GM19025 (cell line): Measurements from ENCODE around the gene HDAC4.

ENCODE experiments used
- ATAC-seq: cut with Tn5 transposase; IDR thresholded peaks from one replicate; pipeline ENCODE4 v1.9.1; 2021; ENCODE audit warnings: mild to moderate bottlenecking, low read depth, moderate library complexity; ENCODE audit not compliant: unreplicated experiment

Gene HDAC4

DNA sequence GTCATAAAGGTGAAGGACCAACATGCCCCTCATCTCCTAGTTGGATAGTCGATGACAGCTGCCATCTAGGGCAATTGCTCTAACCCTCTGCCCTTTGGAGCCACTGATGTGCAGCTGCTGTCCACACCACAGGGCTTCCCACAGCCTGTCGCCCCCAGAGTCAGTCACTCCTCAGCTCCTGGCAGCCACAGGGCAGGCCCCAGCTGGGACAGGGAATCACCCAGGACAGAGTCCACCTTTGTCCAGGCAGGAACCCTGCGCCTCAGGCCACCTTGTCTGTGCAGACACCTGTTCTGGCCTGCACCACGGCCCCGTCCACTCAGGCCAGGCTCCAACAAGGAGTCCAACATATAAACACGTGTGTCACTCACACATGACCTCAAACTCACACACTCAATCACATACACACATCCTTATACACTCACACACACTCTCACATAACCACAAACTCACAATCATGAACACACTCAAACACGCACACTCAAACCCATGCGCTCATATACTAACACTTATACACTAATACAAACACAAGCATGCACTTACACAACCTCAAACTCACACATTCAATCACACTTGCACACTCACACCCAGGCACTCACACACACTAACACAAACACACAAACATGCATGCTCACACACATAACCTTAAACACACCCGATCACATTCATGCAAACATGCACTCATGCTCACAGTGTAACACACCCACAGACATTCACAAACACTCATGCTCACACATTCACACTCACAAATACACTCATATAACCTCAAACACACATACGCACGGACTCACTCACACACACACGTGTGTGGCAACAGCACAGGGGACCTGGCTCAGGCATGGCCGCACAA is 29.7 kb downstream of the HDAC4 start:
- no peak for ATAC-seq

GRCh38 chr2:239370403-239370802 is 30.4 kb downstream of the HDAC4 start:
- no peak for ATAC-seq

GRCh38 chr2:239369631-239370161 is 31.1 kb downstream of the HDAC4 start:
- ATAC-seq = peak; percentile 88

DNA sequence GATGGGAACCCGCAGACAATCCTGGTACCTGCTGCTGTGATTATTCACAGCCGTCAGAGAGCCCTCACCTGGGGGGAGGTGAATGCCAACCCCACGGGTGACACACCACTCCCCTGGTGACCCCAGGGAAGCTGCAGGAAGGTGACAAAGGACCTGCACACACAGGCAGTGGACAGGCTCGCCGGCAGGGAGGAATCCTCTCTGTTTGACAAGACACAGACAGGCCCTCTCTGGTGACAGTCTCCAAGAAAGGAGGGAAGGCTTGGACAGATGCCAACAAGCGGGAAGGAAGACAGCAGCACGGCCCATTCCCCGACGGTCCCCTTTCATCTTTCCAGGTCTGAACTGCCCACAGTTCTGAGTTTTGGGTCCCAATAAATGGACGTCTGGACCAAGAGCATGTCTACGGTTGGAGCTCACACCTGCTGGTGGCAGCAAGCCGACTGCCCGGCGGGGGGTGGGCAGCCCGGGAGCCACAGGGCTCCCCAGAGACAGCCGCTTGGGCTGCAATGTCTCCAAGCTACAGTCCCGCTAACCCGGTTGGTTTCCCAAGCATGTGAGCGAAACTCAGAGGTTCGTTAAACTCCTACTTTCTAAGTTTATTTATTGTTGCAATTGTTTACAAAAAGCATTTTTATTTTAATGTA is 31.8 kb downstream of the HDAC4 start:
- no peak for ATAC-seq

DNA sequence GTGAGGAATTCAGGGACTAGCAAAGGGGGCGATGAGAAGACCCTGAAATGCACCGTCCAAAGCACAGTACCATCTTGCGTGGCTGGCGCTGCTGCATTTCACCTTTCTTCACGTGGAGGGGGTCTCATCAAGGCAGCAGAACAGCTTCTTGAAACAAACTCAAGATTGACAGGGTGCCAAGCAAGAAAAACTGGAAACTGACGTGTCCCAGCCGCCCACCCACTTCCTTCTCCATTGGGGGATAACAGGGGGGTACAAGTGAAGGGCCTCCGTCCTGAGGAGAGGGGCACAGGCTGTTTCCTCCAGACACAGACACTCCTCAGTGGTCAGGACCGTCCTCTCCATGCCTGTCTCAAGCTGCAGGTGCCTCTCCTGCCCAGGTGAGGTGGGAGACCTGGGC is 32.5 kb downstream of the HDAC4 start:
- no peak for ATAC-seq

DNA sequence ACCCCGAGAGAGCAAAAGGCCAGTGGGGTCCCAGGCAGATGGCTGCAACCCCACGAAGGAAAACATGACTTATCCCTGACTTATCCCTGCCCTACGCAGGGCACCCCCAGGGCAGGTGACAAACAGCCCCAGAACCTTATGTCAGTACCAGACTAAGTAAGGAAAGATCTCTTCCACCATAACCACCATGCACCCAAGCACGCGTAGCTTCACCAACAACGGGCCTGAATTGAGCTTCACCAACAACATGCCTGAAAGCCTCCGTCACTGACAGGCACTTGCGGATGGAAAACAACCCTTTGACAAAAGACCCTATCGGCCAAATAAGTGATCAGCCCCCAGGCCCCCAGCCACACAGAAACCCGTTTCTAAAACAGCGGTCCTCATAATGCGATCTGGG is 34.1 kb downstream of the HDAC4 start:
- ATAC-seq = no peak

DNA sequence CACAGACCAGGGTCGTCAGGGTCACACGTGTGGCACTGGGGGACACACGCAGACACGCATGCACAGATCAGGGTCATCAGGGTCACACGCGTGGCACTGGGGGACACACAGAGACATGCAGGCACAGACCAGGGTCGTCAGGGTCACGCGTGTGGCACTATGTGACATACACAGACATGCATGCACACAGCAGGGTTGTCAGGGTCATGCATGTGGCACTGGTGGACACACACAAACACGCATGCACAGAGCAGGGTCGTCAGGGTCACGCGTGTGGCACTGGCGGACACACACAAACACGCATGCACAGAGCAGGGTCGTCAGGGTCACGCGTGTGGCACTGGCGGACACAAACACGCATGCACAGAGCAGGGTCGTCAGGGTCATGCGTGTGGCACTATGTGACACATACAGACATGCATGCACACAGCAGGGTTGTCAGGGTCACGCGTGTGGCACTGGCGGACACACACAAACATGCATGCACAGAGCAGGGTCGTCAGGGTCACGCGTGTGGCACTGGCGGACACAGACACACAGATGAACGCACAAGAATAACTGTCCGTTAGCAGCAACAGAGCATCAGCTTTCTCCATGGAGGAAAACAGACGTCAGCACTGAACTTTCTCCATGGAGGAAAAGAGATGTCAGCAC is 34.9 kb downstream of the HDAC4 start:
- ATAC-seq = no peak

DNA sequence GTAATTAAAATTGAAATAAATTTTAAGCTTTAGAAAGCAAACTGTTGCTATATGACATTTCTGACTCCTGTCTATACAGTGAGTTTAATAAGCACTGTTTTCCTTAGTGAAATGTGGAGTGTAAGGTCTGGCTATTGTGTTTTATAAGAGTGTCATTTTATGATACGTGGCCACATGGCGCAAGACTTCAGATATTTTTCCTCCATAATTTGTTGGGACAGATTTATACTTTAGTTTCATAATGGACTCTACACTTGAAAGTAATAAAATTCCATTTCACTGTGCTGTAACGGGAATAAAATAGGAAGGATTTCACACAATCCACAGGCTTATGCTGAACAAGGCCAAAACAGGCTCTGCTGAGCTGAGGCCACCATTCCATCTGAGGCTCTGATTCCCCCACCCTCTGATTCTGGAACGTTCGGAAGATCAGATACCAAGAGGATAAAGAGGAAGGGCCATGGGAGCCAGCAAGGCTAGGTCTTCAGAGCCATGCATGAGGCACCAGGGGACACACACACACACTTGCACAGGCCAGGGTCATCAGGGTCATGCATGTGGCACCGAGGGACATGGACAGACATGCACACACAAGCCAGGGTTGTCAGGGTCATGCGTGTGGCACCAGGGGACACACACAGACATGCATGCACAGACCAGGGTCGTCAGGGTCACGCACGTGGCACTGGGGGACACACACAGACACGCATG is 35.6 kb downstream of the HDAC4 start:
- no peak for ATAC-seq

DNA sequence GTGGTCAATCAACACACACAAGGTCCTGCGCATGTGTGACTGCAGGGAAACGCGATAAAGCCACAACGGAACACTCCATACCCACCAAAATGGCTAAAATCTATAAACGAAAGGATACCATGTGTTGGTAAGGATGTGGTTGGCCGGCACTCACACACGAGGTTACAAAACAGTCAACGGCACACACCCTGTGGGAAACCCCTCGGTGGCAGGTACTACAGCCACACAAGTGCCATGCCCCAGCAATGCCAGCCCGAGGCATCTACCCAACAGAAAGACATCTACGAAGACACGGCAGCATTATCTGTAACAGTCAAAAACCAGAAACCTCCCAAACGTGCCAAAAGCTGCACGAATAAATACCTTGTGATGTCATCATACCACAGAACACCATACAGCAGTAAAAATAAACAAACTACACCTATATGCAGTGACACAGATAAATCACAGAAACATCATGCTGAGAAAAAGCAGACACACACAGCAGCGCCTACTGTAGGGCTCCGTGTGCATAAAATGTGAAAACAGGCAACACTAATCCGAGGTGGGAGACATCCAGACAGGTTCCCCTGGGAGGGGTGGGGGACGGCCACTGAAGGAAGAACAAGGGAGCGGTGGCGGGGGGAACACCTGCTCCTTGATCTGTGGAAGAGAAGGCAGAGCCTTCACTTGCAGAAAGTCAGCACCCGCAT is 36.7 kb downstream of the HDAC4 start:
- no peak for ATAC-seq

DNA sequence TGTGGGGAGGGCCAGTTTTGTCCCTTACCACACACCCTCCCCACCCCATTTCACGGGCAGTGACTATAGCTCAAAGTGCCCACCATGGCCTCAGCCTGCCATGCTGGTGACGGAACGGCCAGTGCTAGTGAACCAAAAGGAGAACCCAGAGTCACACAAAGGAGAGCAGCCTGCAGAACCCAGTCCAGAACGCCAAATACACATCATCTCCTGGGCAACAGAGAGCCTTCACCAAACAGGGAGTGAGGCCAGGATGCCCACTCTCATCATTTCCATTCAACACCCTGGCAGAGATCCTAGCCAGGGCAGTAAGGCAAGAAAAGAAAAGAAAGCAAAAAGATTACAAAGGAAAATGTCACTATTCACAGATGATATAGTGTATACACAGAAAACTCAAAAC is 38.3 kb downstream of the HDAC4 start:
- ATAC-seq = no peak

DNA sequence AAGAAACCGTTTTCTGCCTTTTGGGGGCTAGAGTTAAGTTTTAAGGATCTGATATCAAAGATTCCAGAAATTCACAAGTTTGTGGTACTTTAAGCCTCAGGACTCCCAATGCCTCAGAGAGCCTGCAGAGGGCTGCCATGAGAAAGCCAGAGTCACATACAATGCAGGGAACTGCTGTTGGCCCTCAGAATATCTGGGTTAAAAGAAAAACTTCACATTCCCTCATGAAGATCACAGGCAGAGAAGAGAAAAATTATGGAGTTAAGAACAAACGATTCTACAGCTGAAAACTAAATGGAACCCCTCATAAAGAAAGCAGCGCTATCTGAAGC is 39.5 kb downstream of the HDAC4 start:
- no peak for ATAC-seq

DNA sequence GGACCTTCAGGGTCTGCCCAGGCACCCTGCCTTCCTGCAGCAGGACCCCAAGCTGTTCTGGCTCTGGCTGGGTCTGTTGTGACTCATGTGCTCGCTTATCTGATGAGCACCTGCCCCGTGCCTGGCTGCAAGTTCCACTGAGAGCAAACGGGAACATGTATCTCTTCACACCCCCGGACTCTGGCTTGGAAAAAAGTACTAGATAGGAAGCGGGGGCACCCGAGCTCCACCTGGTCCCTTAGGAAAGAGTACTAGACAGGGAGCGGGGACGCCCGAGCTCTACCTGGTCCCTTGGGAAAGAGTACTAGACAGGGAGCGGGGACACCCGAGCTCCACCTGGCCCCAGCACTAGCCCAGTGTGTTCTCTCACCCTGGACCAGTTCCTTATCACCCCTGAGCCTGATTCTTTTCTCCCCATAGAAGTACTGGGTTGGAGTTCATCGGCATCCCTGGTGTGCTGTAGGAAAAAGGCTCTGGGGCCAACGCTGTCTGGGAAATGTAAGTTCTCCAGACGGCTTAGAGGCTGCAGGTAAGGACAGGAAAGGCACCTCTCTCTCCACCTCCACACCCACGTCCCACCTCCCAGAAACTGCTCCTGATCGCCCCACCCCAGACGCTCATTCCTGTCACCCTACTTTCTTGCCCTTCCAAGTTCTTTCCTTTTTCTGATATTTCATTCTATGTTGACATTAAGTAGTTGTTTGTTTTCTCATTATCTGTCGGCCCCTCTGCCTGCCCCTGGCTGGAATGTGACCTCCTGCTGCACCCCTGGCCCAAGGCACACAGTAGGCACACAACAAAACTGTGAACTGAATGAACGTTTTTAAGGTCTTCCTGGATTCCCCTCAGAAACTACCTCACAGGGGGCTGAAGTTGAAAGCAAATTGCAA is 40.2 kb downstream of the HDAC4 start:
- ATAC-seq = no peak

DNA sequence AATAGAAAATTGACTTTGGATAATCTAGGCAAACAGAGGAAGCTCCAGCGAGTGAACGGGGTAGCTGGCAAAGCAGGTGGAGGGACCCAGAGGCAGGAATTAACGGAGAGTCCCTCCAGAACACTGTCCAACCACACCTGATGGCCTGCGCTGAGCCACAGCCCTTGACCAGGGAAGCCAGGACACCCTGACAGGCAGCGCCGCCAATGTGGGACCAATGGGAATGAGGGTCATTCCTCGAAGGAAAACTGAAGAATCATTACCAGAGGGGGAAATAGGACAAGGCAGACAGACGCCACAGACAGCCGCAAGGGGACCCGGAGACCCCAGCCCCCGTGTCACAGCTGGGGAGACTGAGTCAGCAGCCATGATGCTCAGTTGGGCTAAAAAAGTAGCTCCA is 40.8 kb downstream of the HDAC4 start:
- ATAC-seq = no peak

- ATAC-seq = no peak
Measured at GRCh38 chr2:239359196-239359912, 41.5 kb downstream of the HDAC4 start.

GRCh38 chr2:239358062-239358754 is 42.6 kb downstream of the HDAC4 start:
- ATAC-seq = no peak

DNA sequence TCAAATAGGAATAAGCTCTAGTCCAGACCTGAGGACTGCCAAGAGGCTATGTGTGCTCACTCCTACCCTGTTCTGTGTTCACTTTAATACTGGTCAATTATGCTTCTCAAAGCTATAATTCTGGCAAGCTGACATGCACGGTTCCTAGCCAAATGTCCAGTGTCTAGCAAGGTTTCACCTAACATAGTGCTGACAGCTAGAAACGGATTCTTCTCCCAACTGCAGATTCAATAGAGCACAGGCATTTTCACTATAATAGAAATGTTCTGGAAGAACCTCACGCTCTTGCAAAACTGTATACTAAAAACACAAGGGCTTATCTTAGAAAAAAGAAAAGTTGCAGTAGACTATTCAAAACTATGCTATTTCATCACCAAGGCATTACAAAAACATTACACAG is 45.1 kb downstream of the HDAC4 start:
- no peak for ATAC-seq

DNA sequence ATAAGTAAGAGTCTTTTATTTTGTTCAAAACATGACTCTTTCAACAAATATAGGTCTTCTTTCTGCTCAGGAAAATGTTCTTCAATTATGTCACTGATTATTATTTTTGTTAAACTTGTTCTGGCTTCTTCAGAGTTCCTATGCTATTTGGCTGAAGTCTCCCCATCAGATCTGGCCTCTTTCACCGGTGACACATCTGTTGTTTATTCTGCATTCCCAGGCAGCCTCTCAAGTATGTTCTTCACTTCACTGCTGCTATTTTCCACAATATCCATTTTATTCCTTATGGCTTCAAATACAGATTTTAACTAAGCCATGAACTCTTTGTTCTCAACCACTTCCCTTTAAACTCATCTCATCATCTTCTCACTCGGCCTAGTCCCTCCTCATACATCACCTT is 45.7 kb downstream of the HDAC4 start:
- ATAC-seq = no peak

DNA sequence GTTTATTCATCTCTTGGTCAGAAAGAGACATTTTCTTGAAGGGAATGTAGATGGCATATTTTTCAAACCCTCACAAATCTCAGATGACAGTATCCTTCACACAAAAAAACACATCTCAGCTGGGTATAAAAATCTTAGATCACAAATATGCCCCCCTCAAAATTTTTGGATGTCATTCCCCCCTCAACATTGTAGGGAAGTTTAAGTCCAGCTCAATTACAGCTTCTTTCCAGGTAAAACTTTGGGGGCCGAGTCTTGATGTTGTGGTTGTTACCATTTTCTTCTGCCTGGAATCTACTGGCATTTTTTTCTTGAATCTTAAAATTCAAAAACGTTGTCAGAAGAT is 46.1 kb downstream of the HDAC4 start:
- no peak for ATAC-seq
